ENCODE measurements around the gene SDE2. TPM values are rescaled to one million over a fixed set of nuclear protein-coding genes. Genes with fewer than 3 reads are reported as not detected.

Gene SDE2
- total and polyA plus RNA-seq, 8 donors = 4.0 to 40.2 (median 8.2) TPM

DNA sequence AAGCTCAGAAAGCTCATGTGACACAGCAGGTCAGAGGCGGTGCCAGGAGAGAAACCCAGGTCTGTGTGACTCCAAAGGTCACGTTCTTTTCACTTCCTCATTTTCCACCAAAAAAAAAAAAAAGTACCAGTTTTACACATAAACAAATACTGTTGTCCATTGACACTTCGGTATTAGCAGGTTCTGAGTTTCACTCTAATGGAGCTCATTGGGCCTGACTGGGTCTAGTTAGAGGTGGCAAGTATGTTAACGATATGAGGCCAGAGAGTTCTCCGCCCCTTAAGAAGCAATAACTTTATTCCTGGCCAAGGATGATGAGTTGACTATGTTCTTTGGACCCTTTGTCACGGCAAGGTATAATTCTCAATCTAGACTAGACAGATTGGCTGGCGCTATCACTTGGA, 30.0 kb upstream of the SDE2 start:
- peak; percentile 41 to 75 for DNase-seq
- Histone ChIP-seq H3K36me3 (no peaks in the 10 kb centered on the region), H3K4me3 (no peak overlapping the region), H3K27me3 (no peaks in the 10 kb centered on the region), H3K9me3 (no peaks in the 10 kb centered on the region), H3K4me1 (peaks cover 0 to 19% (median 0%) of the 10 kb centered on the region in 4 donors), H3K27ac (peak overlapping the region in 2 of 5 donors; percentile 28 to 40)
- intact Hi-C loops (cut with DNase I; ENCODE audit: low total_unique reads) = no loop called here
- TF ChIP-seq POLR2AphosphoS5 (IDR thresholded peaks at IDR 0.05) = no peak
- no peak for TF ChIP-seq EP300 (IDR thresholded peaks at IDR 0.05)
- TF ChIP-seq, protein P1, sequence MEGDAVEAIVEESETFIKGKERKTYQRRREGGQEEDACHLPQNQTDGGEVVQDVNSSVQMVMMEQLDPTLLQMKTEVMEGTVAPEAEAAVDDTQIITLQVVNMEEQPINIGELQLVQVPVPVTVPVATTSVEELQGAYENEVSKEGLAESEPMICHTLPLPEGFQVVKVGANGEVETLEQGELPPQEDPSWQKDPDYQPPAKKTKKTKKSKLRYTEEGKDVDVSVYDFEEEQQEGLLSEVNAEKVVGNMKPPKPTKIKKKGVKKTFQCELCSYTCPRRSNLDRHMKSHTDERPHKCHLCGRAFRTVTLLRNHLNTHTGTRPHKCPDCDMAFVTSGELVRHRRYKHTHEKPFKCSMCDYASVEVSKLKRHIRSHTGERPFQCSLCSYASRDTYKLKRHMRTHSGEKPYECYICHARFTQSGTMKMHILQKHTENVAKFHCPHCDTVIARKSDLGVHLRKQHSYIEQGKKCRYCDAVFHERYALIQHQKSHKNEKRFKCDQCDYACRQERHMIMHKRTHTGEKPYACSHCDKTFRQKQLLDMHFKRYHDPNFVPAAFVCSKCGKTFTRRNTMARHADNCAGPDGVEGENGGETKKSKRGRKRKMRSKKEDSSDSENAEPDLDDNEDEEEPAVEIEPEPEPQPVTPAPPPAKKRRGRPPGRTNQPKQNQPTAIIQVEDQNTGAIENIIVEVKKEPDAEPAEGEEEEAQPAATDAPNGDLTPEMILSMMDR (IDR thresholded peaks at IDR 0.05) = no peak
- TF ChIP-seq POLR2A (IDR thresholded peaks at IDR 0.05) = no peak
- WGBS, 5 donors = 58 to 67% (median 63%) methylated on average over 7 of the region's 7 CpGs

DNA sequence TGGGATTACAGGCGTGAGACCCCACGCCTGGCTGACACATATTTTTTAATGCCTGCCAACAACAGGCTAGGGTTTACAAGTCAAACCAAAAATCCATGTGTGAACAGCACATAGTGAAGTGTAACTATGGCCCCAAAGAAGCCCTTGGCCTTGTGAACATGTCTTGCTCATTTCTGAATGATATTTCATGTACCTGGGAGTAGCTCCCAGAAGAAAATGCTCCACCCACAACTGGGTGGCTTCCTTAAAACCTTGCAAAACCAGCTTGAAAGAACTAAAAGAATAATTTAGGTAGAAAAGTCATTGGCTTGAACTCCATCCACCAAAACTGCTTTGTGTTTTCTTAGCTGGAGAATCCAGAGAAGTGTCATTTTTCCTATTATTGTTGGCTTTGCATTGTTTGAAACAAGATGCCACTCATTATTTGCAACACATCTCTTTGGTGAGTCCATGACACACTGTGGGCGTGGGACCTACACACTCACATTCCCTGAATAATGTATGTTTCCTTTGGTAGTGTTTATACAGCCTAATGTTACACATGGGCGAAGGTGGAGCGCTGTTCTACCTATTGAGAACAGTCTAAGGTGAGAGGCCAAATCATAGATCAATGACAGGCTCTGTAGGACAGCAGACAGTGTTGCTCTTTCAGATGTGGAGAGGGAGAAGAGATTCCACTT, 28.5 kb upstream of the SDE2 start:
- peak; percentile 29 to 30 for DNase-seq
- no peaks in the 10 kb centered on the region for H3K9me3 ChIP-seq
- no peaks in the 10 kb centered on the region for H3K36me3 ChIP-seq
- H3K27ac ChIP-seq = no peak overlapping the region
- TF ChIP-seq POLR2A (IDR thresholded peaks at IDR 0.05) (no peak), POLR2AphosphoS5 (IDR thresholded peaks at IDR 0.05) (no peak), EP300 (IDR thresholded peaks at IDR 0.05) (no peak)
- TF ChIP-seq, protein P1 (IDR thresholded peaks at IDR 0.05) = no peak
- whole genome bisulfite sequencing, 5 donors = 83 to 92% (median 87%) methylated on average over 5 of the region's 5 CpGs
- H3K4me1 ChIP-seq = peaks cover 0 to 19% (median 0%) of the 10 kb centered on the region in 4 donors
- H3K4me3 ChIP-seq = no peak overlapping the region
- no peaks in the 10 kb centered on the region for H3K27me3 ChIP-seq
- intact Hi-C loops (cut with DNase I; ENCODE audit: low total_unique reads) = no loop called here

DNA sequence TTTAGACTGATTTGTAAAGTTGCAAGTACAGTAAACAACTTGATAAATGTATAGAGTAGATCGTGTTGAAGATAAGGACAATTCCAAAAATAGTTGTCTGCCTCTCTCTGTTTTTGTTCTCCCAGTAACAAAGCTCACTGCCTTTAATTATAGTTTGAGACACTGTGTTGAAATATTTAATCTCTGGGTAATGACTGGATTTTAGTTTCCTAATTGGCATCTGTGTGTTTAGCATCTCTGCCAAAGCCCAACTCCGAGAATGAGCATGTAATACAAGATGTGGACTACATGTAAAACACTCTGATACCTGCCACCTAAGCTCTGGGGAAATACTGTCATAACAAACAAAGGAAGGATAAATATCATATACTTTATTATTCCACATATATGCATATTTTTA, 27.7 kb upstream of the SDE2 start:
- H3K9me3 ChIP-seq = no peaks in the 10 kb centered on the region
- no peak overlapping the region for H3K4me3 ChIP-seq
- no peak for DNase-seq
- H3K4me1 ChIP-seq = peaks cover 0 to 19% (median 0%) of the 10 kb centered on the region in 4 donors
- 60 to 66% (median 64%) methylated on average over 2 of the region's 2 CpGs for WGBS, 5 donors
- H3K27me3 ChIP-seq = no peaks in the 10 kb centered on the region
- intact Hi-C loops (cut with DNase I; ENCODE audit: low total_unique reads) = no loop called here
- no peak overlapping the region for H3K27ac ChIP-seq
- H3K36me3 ChIP-seq = no peaks in the 10 kb centered on the region
- TF ChIP-seq POLR2A (IDR thresholded peaks at IDR 0.05) (no peak), EP300 (IDR thresholded peaks at IDR 0.05) (no peak), POLR2AphosphoS5 (IDR thresholded peaks at IDR 0.05) (no peak)
- TF ChIP-seq, protein P1 (IDR thresholded peaks at IDR 0.05) = no peak

GRCh38 chr1:226023735-226024134, 24.6 kb upstream of the SDE2 start:
- no peak for TF ChIP-seq POLR2AphosphoS5 (IDR thresholded peaks at IDR 0.05)
- no peak for TF ChIP-seq POLR2A (IDR thresholded peaks at IDR 0.05)
- no peak for TF ChIP-seq EP300 (IDR thresholded peaks at IDR 0.05)
- TF ChIP-seq, protein P1 (IDR thresholded peaks at IDR 0.05) = no peak
- no peaks in the 10 kb centered on the region for H3K9me3 ChIP-seq
- no peaks in the 10 kb centered on the region for H3K27me3 ChIP-seq
- intact Hi-C loops (cut with DNase I; ENCODE audit: low total_unique reads) = no loop called here
- no peak overlapping the region for H3K4me3 ChIP-seq
- H3K36me3 ChIP-seq = no peaks in the 10 kb centered on the region
- 78 to 89% (median 79%) methylated on average over 5 of the region's 5 CpGs for WGBS, 5 donors
- peaks cover 0 to 9% (median 0%) of the 10 kb centered on the region in 4 donors for H3K4me1 ChIP-seq
- no peak for DNase-seq
- no peak overlapping the region for H3K27ac ChIP-seq
